ENCODE results near the gene PHLDA2.

Gene PHLDA2

DNA sequence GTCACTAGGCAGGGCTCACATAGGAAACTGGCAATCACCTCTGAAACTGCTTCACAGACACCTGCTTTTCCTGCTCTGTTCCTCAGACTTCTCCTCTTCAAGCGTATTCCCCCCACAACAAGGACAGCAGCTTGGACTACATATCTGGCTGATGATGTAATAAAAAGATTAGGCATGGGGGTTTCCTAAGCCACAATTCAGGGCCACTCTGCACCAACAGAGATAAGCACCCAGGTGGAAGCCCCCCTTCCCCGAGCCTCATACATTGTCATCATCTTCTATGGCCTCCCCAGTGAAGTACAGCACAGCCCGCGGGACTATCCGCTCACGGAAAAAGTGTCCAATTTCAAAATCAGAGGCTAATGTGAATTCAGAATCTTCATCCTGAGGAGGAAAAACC, 25.0 kb upstream of the PHLDA2 start:
- TF ChIP-seq FOXP2 (optimal IDR thresholded peaks at IDR 0.05; ENCODE audit: borderline replicate concordance, extremely low read depth, extremely low read length, insufficient read depth) (no peak), POLR2AphosphoS5 (IDR thresholded peaks at IDR 0.05; ENCODE audit: low read depth, low read length) (no peak), SIN3A (IDR thresholded peaks at IDR 0.05; ENCODE audit: borderline replicate concordance, insufficient read depth, low read length) (no peak)
- TF ChIP-seq, protein P1, sequence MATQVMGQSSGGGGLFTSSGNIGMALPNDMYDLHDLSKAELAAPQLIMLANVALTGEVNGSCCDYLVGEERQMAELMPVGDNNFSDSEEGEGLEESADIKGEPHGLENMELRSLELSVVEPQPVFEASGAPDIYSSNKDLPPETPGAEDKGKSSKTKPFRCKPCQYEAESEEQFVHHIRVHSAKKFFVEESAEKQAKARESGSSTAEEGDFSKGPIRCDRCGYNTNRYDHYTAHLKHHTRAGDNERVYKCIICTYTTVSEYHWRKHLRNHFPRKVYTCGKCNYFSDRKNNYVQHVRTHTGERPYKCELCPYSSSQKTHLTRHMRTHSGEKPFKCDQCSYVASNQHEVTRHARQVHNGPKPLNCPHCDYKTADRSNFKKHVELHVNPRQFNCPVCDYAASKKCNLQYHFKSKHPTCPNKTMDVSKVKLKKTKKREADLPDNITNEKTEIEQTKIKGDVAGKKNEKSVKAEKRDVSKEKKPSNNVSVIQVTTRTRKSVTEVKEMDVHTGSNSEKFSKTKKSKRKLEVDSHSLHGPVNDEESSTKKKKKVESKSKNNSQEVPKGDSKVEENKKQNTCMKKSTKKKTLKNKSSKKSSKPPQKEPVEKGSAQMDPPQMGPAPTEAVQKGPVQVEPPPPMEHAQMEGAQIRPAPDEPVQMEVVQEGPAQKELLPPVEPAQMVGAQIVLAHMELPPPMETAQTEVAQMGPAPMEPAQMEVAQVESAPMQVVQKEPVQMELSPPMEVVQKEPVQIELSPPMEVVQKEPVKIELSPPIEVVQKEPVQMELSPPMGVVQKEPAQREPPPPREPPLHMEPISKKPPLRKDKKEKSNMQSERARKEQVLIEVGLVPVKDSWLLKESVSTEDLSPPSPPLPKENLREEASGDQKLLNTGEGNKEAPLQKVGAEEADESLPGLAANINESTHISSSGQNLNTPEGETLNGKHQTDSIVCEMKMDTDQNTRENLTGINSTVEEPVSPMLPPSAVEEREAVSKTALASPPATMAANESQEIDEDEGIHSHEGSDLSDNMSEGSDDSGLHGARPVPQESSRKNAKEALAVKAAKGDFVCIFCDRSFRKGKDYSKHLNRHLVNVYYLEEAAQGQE (IDR thresholded peaks at IDR 0.05; ENCODE audit: insufficient read depth in 1 of 2, low read depth in 2 of 2, low read length in 2 of 2) = no peak

DNA sequence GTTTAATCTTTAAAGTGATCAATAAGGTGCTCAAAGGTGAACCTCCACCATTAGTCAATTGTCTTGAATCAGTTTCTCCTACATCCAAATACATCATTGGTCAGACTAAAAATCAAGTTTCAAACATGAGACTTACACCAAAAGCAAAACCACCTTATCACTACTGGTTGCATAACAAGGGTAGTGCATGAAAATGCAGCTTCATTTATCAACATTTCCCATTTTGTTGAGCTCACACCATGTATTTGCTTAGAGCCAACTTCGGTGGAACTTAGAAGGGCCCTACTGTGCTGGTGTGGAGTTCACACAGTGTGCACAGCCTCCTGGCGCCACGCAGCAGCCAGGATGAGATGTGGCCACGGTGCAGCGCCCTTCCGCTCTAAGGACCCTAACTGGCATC, 23.1 kb upstream of the PHLDA2 start:
- TF ChIP-seq, protein P1 (IDR thresholded peaks at IDR 0.05; ENCODE audit: insufficient read depth in 1 of 2, low read depth in 2 of 2, low read length in 2 of 2) = no peak
- TF ChIP-seq TAF1 (IDR thresholded peaks at IDR 0.05; ENCODE audit: borderline replicate concordance, insufficient read depth, low read length) (no peak), POLR2AphosphoS5 (IDR thresholded peaks at IDR 0.05; ENCODE audit: low read depth, low read length) (no peak), SIN3A (IDR thresholded peaks at IDR 0.05; ENCODE audit: borderline replicate concordance, insufficient read depth, low read length) (no peak), FOXP2 (optimal IDR thresholded peaks at IDR 0.05; ENCODE audit: borderline replicate concordance, extremely low read depth, extremely low read length, insufficient read depth) (no peak)

DNA sequence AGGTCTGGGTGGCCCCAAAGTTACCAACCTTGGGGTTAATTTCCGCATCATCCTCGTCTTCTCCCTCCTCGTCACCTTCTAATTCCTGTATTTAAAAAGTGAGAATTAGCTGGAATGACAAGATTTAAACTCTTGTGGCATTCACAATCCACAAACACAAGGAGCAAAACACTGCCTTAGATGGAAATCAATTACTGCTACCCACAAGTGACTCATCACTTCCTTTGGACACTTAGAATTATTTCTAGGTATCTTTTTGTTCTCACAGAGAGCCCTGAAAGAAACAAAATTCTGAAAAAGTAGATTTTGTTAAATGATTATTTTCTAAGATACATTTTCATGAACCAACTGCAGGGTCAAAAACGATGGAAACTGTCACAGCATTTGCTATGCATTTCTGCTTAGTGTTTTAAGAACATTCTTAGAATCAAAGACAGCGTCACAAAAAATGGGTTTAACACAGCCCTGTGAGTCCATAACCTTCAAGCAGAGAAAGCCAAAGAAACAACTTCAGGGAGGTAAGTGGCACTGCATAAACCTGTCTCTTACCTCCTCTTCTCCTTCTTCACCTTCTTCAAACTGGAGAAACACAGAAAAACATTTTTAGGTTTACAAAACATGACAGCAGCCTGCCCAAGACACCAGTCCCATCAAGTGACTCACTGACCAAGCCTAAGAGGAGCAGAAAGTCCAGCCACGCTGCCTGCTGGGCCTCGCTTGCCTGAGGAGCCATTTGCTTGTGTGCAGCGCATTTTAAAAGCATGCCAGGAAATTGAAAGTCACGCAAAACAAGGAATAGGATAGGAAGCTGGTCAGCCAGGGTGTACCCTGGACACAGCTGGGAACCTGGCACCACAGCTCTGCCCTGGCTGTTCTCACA, 22.3 kb upstream of the PHLDA2 start:
- TF ChIP-seq TAF1 (IDR thresholded peaks at IDR 0.05; ENCODE audit: borderline replicate concordance, insufficient read depth, low read length) (no peak), POLR2AphosphoS5 (IDR thresholded peaks at IDR 0.05; ENCODE audit: low read depth, low read length) (no peak), SIN3A (IDR thresholded peaks at IDR 0.05; ENCODE audit: borderline replicate concordance, insufficient read depth, low read length) (no peak), FOXP2 (optimal IDR thresholded peaks at IDR 0.05; ENCODE audit: borderline replicate concordance, extremely low read depth, extremely low read length, insufficient read depth) (no peak)
- TF ChIP-seq, protein P1 (IDR thresholded peaks at IDR 0.05; ENCODE audit: insufficient read depth in 1 of 2, low read depth in 2 of 2, low read length in 2 of 2) = no peak

DNA sequence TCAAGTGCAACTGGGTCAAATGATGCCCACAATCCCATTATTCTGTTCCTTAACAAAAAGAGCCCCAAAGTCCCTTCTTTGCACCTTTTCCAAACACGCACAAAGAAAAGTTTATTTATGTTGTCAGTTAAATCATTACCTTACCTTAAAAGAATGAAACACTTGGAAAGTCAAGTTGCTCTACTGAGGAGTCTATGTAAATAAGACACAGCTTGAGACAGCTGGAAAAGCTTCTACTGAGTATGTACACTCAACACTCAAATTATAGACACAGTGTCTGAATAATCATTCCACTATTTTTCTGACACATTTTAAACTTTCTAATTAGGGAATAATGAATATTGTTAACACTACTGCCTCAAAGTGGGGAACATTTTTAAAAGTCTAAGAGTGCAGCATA, 21.6 kb upstream of the PHLDA2 start:
- TF ChIP-seq, protein P1 (IDR thresholded peaks at IDR 0.05; ENCODE audit: insufficient read depth in 1 of 2, low read depth in 2 of 2, low read length in 2 of 2) = no peak

DNA sequence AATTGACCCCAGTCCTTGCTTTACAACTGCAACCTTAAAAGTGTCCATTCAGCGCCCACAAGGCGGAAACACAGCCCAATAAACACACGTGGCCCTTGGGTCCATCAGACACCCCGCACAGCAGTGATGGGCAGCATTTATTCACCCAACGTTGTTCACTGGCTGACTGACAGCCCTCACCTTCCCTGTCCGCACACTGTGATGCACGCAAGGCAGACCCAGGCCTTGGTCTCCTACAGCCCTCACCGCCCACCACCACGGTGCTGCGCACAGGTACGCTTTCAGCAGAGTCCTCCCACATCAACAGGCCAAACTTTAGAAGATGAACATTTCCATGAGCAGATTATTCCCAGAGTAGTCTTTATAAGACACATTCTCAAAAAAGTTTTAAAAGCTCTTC, 20.7 kb upstream of the PHLDA2 start:
- TF ChIP-seq FOXP2 (optimal IDR thresholded peaks at IDR 0.05; ENCODE audit: borderline replicate concordance, extremely low read depth, extremely low read length, insufficient read depth) = no peak
- TF ChIP-seq, protein P1 (IDR thresholded peaks at IDR 0.05; ENCODE audit: insufficient read depth in 1 of 2, low read depth in 2 of 2, low read length in 2 of 2) = no peak
- no peak for TF ChIP-seq SIN3A (IDR thresholded peaks at IDR 0.05; ENCODE audit: borderline replicate concordance, insufficient read depth, low read length)
- no peak for TF ChIP-seq TAF1 (IDR thresholded peaks at IDR 0.05; ENCODE audit: borderline replicate concordance, insufficient read depth, low read length)
- TF ChIP-seq POLR2AphosphoS5 (IDR thresholded peaks at IDR 0.05; ENCODE audit: low read depth, low read length) = no peak

Measured in PFSK-1 (cell line).